HepG2 (cell line): ENCODE measurements around the gene DNAJB2. TPM values are rescaled to one million over a fixed set of nuclear protein-coding genes. Genes with fewer than 3 reads are reported as not detected.

Experiments used
- BORCS8-MEF2B ChIP-seq: sonication (generic); formaldehyde crosslinking; IDR thresholded peaks from 2 replicates; pipeline ENCODE4 v1.8.0; 2022; ENCODE audit warnings: mild to moderate bottlenecking, missing genetic modification reagents
- CENPT ChIP-seq: sonication (generic); formaldehyde crosslinking; IDR thresholded peaks from 2 replicates; pipeline ENCODE4 v1.8.0; 2022; ENCODE audit warnings: low read depth, mild to moderate bottlenecking, moderate library complexity, missing genetic modification reagents
- IKZF4 ChIP-seq: sonication (generic); formaldehyde crosslinking; IDR thresholded peaks from 2 replicates; pipeline ENCODE4 v1.5.1; 2020; ENCODE audit warnings: borderline replicate concordance, mild to moderate bottlenecking, low read depth, missing genetic modification reagents; ENCODE audit errors: not compliant biosample characterization
- MED8 ChIP-seq: sonication (generic); formaldehyde crosslinking; IDR thresholded peaks from 2 replicates; pipeline ENCODE4 v1.8.1; 2023; ENCODE audit warnings: mild to moderate bottlenecking, missing genetic modification reagents; ENCODE audit not compliant: insufficient replicate concordance
- MTA3 ChIP-seq: sonication (generic); formaldehyde crosslinking; IDR thresholded peaks from 2 replicates; pipeline ENCODE4 v1.4.0; 2020; ENCODE audit warnings: missing genetic modification reagents
- NFKBIZ ChIP-seq: IDR thresholded peaks from 2 replicates; pipeline ENCODE4 v1.6.1; 2018; ENCODE audit warnings: missing genetic modification reagents, missing compliant biosample characterization
- POLR2A ChIP-seq, 2 experiments: IDR thresholded peaks; 2 replicates each; pipeline ENCODE4 v1.6.1; 2011; ENCODE audit warnings: low read depth in 2 of 2, low read length in 2 of 2, mild to moderate bottlenecking in 1 of 2, moderate library complexity in 1 of 2; ENCODE audit not compliant: insufficient read depth in 1 of 2
- PPARG ChIP-seq: conservative IDR thresholded peaks from 2 replicates; pipeline ENCODE4 v1.6.1; 2016; ENCODE audit warnings: missing biosample characterization, missing genetic modification reagents
- RELA ChIP-seq: sonication (generic); formaldehyde crosslinking; IDR thresholded peaks from 2 replicates; pipeline ENCODE4 v1.4.0; 2020; ENCODE audit warnings: missing genetic modification reagents
- SAFB2 ChIP-seq: sonication (generic); formaldehyde crosslinking; IDR thresholded peaks from 2 replicates; pipeline ENCODE4 v1.5.1; 2020; ENCODE audit warnings: missing genetic modification reagents, low read depth, mild to moderate bottlenecking, borderline replicate concordance
- SCMH1 ChIP-seq: sonication (generic); formaldehyde crosslinking; IDR thresholded peaks from 2 replicates; pipeline ENCODE4 v1.9.0; 2021; ENCODE audit warnings: missing genetic modification reagents, mild to moderate bottlenecking, borderline replicate concordance
- SMARCE1 ChIP-seq: fragments of 450-650 bp; IDR thresholded peaks from 2 replicates; pipeline ENCODE4 v1.6.1; 2017; ENCODE audit warnings: borderline replicate concordance
- SP5 ChIP-seq: IDR thresholded peaks from 2 replicates; pipeline ENCODE4 v1.6.1; 2016; ENCODE audit warnings: low read depth, borderline replicate concordance
- ZBTB8A ChIP-seq: sonication (generic); formaldehyde crosslinking; IDR thresholded peaks from 2 replicates; pipeline ENCODE4 v1.4.0; 2020; ENCODE audit warnings: mild to moderate bottlenecking, low read depth, missing genetic modification reagents, borderline replicate concordance
- ZKSCAN1 ChIP-seq: fragments of 150-350 bp; IDR thresholded peaks from 2 replicates; pipeline ENCODE4 v1.6.1; 2014; ENCODE audit warnings: low read length
- ZNF496 ChIP-seq: sonication (generic); formaldehyde crosslinking; IDR thresholded peaks from 2 replicates; pipeline ENCODE4 v1.8.1; 2023; ENCODE audit warnings: mild to moderate bottlenecking, moderate library complexity, missing genetic modification reagents; ENCODE audit not compliant: insufficient replicate concordance
- ZNF652 ChIP-seq: IDR thresholded peaks from 2 replicates; pipeline ENCODE4 v1.6.1; 2016; ENCODE audit warnings: low read depth, borderline replicate concordance
- ZSCAN12 ChIP-seq: sonication (generic); formaldehyde crosslinking; IDR thresholded peaks from 2 replicates; pipeline ENCODE4 v1.9.0; 2021; ENCODE audit warnings: mild to moderate bottlenecking, missing genetic modification reagents
- polyA plus RNA-seq, 8 experiments: library from polyadenylated mRNA; depleted of rRNA in 3 of 8; stranded (reverse) in 7 of 8; unstranded in 1 of 8; fragments of >200 nt; fragmentation: Illumina TruSeq in 4 of 8; extraction: Trizol in 4 of 8; gene quantifications; 2 replicates each; pipeline versions ENCODE4 v1.2.1 to v1.2.3, GENCODE V29; 2011 to 2016; ENCODE audit warnings: low read depth in 4 of 8, missing spikeins in 1 of 8, mixed read lengths in 1 of 8; ENCODE audit not compliant: insufficient read depth in 1 of 8
- total RNA-seq, 5 experiments: library from RNA; depleted of rRNA; stranded (reverse); fragments of >200 nt; fragmentation: Illumina TruSeq; extraction: Trizol; gene quantifications; 2 replicates each; pipeline ENCODE4 v1.2.3, GENCODE V29; 2016; ENCODE audit warnings: low read depth in 1 of 5
- TF ChIP-seq, protein P1 (sequence below): sonication (generic); formaldehyde crosslinking; conservative IDR thresholded peaks from 2 replicates; pipeline ENCODE4 v1.4.0; 2020; ENCODE audit warnings: missing genetic modification reagents
- TF ChIP-seq, protein P2 (sequence below): sonication (generic); formaldehyde crosslinking; IDR thresholded peaks from 2 replicates; pipeline ENCODE4 v1.5.0; 2020; ENCODE audit warnings: mild to moderate bottlenecking, missing genetic modification reagents, moderate library complexity
- TF ChIP-seq, protein P3 (sequence below): sonication (generic); formaldehyde crosslinking; IDR thresholded peaks from 2 replicates; pipeline ENCODE4 v1.5.0; 2020; ENCODE audit warnings: missing genetic modification reagents
- TF ChIP-seq, protein P4 (sequence below): IDR thresholded peaks from 2 replicates; pipeline ENCODE4 v1.6.1; 2012; ENCODE audit warnings: low read length, improper control_type of control experiment

Gene DNAJB2
- total and polyA plus RNA-seq, 2 of the 13 experiments (the other 11 are each of a cell fraction or from before 2014, with no cell fraction given), result 21.3 to 31.1 TPM

DNA sequence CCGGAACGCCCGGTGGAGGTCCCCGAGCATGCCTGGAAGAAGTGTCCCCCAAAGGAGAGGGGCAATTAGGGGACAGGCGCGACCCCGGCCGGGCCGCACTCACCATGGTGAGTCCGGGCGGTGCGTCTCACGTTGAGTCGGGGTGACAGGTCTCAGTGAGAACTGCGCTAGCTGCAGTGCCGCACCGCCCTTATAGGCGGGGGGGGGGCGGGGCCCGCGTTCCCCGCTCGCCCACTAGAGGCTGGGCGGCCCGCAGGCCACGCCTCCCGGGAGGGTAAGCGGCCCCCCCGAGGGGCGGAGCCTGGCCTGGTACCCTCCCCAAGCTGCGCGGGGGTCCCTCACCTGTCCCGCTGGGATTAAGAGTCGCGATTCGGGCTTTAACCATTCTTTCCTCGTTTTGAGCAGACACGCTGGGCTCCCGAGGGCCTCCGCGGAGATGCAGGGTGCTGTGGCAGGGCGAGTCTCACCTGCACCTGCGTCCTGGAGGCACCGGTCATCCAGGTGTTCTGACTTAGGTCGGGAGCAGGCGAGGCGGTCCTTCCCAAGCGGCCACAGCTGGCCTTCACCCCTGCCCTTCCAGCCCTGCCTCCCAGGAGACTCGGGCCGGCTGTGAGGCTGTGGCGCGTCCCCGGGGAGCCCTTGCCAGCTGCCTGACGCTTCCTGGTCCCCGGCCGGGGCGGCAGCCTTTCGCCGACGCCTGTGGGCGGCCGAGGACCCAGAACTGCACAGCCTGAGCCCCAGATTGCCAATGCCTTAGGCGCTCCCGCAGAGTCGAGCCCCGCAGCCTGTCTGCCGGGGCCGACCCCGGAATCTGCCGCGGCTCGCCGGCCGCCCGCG lies 25.2 kb upstream of the DNAJB2 start, which contains the start of gene TUBA4A (continued):
- TF ChIP-seq, protein P1, sequence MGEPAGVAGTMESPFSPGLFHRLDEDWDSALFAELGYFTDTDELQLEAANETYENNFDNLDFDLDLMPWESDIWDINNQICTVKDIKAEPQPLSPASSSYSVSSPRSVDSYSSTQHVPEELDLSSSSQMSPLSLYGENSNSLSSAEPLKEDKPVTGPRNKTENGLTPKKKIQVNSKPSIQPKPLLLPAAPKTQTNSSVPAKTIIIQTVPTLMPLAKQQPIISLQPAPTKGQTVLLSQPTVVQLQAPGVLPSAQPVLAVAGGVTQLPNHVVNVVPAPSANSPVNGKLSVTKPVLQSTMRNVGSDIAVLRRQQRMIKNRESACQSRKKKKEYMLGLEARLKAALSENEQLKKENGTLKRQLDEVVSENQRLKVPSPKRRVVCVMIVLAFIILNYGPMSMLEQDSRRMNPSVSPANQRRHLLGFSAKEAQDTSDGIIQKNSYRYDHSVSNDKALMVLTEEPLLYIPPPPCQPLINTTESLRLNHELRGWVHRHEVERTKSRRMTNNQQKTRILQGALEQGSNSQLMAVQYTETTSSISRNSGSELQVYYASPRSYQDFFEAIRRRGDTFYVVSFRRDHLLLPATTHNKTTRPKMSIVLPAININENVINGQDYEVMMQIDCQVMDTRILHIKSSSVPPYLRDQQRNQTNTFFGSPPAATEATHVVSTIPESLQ (CRISPR knock-in tag), result no peak
- TF ChIP-seq SP5 (peak; percentile 62; the same call in 1 of the 2 replicates), ZNF652 (CRISPR knock-in tag) (no peak), NFKBIZ (peak; percentile 21; the same call in 1 of the 2 replicates), CENPT (CRISPR knock-in tag) (no peak), ZSCAN12 (CRISPR knock-in tag) (0 out of 2 replicates have a peak, but pooled peaks have one; percentile 55), ZBTB8A (CRISPR knock-in tag) (no peak), IKZF4 (CRISPR knock-in tag) (peak; percentile 95), MED8 (CRISPR knock-in tag) (no peak), BORCS8-MEF2B (CRISPR knock-in tag) (no peak), POLR2A (IDR thresholded peaks at IDR 0.05; ENCODE audit: insufficient read depth in 1 of 2, low read depth in 2 of 2, low read length in 2 of 2) (peak in 1 of 2 experiments; percentile 48; a peak in 1 of 4 replicates), ZKSCAN1 (no peak), PPARG (CRISPR knock-in tag) (no peak), ZNF496 (CRISPR knock-in tag) (no peak), SCMH1 (no peak), MTA3 (CRISPR knock-in tag) (no peak), SMARCE1 (no peak), SAFB2 (CRISPR knock-in tag) (no peak), RELA (no peak)
- TF ChIP-seq, protein P2, sequence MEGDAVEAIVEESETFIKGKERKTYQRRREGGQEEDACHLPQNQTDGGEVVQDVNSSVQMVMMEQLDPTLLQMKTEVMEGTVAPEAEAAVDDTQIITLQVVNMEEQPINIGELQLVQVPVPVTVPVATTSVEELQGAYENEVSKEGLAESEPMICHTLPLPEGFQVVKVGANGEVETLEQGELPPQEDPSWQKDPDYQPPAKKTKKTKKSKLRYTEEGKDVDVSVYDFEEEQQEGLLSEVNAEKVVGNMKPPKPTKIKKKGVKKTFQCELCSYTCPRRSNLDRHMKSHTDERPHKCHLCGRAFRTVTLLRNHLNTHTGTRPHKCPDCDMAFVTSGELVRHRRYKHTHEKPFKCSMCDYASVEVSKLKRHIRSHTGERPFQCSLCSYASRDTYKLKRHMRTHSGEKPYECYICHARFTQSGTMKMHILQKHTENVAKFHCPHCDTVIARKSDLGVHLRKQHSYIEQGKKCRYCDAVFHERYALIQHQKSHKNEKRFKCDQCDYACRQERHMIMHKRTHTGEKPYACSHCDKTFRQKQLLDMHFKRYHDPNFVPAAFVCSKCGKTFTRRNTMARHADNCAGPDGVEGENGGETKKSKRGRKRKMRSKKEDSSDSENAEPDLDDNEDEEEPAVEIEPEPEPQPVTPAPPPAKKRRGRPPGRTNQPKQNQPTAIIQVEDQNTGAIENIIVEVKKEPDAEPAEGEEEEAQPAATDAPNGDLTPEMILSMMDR (CRISPR knock-in tag), result peak; percentile 6; the same call in 1 of the 2 replicates
- TF ChIP-seq, protein P3, sequence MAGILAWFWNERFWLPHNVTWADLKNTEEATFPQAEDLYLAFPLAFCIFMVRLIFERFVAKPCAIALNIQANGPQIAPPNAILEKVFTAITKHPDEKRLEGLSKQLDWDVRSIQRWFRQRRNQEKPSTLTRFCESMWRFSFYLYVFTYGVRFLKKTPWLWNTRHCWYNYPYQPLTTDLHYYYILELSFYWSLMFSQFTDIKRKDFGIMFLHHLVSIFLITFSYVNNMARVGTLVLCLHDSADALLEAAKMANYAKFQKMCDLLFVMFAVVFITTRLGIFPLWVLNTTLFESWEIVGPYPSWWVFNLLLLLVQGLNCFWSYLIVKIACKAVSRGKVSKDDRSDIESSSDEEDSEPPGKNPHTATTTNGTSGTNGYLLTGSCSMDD (CRISPR knock-in tag), result 0 out of 2 replicates have a peak, but pooled peaks have one; percentile 16
- TF ChIP-seq, protein P4, sequence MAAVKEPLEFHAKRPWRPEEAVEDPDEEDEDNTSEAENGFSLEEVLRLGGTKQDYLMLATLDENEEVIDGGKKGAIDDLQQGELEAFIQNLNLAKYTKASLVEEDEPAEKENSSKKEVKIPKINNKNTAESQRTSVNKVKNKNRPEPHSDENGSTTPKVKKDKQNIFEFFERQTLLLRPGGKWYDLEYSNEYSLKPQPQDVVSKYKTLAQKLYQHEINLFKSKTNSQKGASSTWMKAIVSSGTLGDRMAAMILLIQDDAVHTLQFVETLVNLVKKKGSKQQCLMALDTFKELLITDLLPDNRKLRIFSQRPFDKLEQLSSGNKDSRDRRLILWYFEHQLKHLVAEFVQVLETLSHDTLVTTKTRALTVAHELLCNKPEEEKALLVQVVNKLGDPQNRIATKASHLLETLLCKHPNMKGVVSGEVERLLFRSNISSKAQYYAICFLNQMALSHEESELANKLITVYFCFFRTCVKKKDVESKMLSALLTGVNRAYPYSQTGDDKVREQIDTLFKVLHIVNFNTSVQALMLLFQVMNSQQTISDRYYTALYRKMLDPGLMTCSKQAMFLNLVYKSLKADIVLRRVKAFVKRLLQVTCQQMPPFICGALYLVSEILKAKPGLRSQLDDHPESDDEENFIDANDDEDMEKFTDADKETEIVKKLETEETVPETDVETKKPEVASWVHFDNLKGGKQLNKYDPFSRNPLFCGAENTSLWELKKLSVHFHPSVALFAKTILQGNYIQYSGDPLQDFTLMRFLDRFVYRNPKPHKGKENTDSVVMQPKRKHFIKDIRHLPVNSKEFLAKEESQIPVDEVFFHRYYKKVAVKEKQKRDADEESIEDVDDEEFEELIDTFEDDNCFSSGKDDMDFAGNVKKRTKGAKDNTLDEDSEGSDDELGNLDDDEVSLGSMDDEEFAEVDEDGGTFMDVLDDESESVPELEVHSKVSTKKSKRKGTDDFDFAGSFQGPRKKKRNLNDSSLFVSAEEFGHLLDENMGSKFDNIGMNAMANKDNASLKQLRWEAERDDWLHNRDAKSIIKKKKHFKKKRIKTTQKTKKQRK, result no peak
